WI38 (cell line): ENCODE results near the gene PRPF6.

ENCODE experiments used
- H3K4me3 ChIP-seq: 2 replicates; pipeline ENCODE4 v1.5.1; 2011; ENCODE audit warnings: low read depth, mild to moderate bottlenecking, control low read depth, low read length
- TF ChIP-seq, protein P1 (sequence below): IDR thresholded peaks from 2 replicates; pipeline ENCODE4 v1.5.1; 2012; ENCODE audit warnings: low read depth, mild to moderate bottlenecking, control low read depth, low read length

Gene PRPF6

DNA sequence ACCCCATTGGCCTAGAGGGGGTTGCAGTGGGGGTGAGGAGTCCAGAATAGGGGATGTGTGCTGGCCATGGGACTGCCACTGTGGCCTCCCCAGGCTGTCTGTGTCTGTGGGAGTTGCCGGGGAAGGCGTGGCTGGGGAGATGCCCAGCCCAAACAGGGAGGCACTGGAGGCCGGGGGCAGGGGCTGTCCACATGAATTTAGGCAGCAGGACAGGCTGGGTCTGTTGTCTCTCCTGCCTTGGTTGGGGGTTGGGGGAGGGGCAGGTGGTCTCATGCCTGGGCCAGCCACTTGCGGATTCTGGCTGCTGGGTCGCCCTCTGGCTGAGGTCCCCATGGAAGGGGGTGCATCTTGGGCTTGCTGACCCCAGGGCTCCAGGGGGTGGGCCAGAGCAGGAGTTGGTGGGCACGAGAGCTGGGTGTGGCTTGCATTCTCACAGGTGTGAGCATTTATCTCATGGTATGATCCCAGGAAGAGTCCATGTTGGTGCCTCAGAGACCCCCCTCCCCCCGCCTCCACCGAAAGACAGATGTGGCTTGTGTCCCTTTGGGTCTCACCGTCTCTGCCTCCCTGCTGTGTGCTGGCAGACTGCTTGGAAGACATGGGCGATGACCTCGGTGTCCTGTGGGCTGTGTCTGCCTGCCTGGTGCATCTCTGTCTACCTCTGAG lies 64.5 kb downstream of the PRPF6 start:
- TF ChIP-seq, protein P1, sequence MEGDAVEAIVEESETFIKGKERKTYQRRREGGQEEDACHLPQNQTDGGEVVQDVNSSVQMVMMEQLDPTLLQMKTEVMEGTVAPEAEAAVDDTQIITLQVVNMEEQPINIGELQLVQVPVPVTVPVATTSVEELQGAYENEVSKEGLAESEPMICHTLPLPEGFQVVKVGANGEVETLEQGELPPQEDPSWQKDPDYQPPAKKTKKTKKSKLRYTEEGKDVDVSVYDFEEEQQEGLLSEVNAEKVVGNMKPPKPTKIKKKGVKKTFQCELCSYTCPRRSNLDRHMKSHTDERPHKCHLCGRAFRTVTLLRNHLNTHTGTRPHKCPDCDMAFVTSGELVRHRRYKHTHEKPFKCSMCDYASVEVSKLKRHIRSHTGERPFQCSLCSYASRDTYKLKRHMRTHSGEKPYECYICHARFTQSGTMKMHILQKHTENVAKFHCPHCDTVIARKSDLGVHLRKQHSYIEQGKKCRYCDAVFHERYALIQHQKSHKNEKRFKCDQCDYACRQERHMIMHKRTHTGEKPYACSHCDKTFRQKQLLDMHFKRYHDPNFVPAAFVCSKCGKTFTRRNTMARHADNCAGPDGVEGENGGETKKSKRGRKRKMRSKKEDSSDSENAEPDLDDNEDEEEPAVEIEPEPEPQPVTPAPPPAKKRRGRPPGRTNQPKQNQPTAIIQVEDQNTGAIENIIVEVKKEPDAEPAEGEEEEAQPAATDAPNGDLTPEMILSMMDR: no peak
- no peak overlapping the region for H3K4me3 ChIP-seq

DNA sequence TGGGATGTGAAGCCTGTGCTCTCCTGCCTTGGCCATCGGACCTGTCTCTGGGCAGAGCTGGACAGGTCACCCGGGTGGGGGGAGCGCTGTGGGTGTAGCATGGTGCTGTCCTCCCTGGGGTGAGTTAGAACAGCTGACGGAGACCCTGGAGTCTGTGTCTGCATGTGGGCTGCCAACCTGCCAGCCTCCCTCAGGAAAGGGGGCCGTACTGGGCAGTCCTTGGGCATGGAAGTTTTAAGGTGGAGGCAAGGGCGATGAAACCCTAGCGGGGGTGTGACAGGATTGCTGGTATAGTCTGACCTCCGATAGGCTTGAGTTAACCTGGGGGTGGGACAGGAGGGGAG lies 66.1 kb downstream of the PRPF6 start:
- TF ChIP-seq, protein P1: no peak
- no peak overlapping the region for H3K4me3 ChIP-seq

DNA sequence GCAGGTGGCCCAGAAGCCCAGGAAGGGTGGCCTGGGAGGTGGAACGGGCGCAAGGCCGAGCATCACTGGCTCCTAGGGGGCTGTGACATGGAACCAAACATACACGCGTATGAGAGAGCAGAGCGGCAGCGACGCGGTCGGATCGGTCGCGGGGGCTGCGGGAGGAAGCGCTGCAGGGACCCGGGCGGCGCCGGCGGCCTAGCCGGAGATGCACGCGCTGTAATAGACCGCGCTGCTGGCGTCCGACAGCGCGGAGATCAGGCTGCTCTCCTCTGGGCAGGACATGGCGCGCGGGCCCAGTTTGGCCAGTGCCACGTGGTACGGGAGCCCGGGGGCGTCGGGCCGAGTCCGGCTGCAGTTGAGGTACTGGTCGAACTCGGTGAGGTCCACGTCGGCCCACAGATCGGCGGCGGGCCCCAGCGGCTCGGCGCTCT lies 67.1 kb downstream of the PRPF6 start:
- TF ChIP-seq, protein P1: no peak
- no peak overlapping the region for H3K4me3 ChIP-seq

DNA sequence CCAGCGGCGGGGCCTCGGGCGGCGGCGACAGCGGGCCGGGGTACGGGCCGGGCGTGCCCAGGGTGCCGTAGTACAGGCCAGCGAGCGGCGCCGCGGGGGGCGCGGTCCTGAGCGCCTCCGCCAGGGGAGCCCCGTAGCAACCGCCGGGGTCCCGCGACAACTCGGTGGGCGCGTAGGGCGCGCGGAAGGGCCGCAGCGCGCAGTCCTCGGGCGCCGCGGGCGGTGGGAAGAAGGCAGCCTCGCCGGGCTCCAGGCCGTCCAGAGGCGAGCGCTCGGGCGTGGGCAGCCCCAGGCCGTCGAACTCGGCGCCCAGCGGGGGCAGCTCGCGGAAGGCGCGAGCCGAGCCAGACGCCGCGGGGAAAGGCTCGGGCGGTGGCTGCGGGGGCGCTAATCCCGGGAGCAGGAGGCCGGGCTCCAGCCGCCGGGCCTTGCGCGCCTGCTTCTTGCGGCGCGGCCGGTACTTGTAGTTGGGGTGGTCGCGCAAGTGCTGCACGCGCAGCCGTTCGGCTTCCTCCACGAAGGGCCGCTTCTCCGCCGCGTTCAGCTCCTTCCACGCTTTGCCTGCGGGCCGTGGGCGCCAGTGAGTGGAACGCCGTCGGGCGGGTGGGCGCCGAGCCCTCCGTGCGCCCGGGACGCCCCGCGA lies 67.6 kb downstream of the PRPF6 start:
- TF ChIP-seq, protein P1: no peak
- no peak overlapping the region for H3K4me3 ChIP-seq

DNA sequence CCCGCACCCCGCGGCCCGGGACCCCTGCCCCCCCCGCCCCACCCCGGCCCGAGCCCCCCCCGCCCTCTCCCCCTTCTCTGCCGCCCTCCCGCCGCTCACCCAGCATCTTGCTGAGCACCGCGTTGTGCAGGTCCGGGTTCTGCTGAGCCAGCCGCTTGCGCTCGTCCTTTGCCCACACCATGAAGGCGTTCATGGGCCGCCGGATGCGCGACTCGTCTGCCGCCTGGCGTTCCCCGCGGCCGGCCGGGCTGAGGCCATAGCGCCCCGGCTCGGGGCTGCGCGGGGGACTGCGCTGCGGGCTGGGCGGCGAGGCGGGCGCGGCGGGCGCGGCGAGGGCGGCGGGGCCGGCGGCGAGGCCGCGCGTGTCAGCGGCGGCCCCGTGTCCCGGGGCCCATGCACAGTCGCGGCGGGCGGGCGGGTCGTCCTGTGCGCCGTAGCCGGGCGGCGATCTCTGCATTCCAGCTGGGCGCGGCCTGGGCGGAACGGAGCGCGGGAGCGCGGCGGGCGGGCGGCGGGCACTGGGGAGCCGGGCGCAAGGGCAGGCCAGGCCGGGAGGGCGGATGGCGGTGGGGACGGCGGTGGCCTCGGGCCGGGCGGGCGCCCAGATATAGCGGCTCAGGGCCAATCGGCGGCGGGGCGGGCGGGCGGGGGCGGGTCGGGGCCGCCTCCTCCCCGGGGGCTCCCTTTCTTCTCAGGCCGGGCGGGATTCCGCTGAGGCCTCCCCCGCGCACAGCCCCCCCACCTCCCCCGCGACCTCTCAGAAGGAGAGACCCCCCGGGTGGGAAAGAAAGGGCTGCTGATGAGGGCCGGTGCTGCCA lies 68.3 kb downstream of the PRPF6 start, which contains the start of gene SOX18:
Gene SOX18, minus strand, starts transcription at position 580 of the 818 bp plus-strand sequence. Its CDS starts 123 bp downstream, at position 457.
- TF ChIP-seq, protein P1: no peak
- no peak within 1 kb of the TSS for H3K4me3 ChIP-seq

DNA sequence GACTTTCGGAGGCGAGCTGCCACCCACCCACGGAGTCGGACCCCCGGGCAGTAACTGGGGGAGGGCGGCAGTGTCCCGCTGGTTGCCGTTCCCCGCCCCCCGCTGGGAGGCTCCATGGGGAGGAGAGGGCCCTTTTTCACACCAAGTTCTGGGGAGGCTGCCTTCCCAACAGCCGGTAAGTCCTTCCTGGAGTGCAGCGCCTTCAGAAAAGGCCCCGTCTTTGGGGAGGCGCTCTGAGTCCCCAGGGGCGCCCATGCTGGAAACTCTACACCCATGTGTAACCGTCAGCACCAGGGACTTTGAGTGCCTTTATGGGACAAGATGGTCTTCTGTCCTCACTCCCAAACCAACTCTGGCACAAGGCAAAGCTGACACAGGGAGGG lies 68.9 kb downstream of the PRPF6 start:
- TF ChIP-seq, protein P1: no peak
- H3K4me3 ChIP-seq: no peak overlapping the region
